Adrenal gland (tissue), 12 donors: ENCODE measurements around the gene TNFAIP8L3. TPM values are rescaled to one million over a fixed set of nuclear protein-coding genes. Genes with fewer than 3 reads are reported as not detected.

Experiments
- DNase-seq, 7 donors: peaks; one replicate each; pipeline ENCODE4 v3.0.0-alpha.2; 2019 to 2020
- H3K27ac ChIP-seq, 5 donors: fragments of 200-600 bp; sonication (generic) in 4 of 5; 1 replicate in 3 of 5; 2 replicates in 2 of 5; pipeline versions ENCODE4 v1.5.1 to v1.8.0; 2016 to 2020; ENCODE audit warnings: mild to moderate bottlenecking in 1 of 5
- H3K27me3 ChIP-seq: fragments of 200-600 bp; 2 replicates; pipeline ENCODE4 v1.8.0; 2021
- H3K36me3 ChIP-seq, 2 donors: fragments of 200-600 bp; replicated peaks in 1 of 2; 1 replicate in 1 of 2; 2 replicates in 1 of 2; pipeline versions ENCODE4 v1.5.1 to v1.8.0; 2018 to 2022
- H3K4me1 ChIP-seq, 2 donors: fragments of 200-600 bp; replicated peaks in 1 of 2; 1 replicate in 1 of 2; 2 replicates in 1 of 2; pipeline versions ENCODE4 v1.5.1 to v1.8.0; 2018 to 2021
- H3K4me3 ChIP-seq, 4 donors: fragments of 200-600 bp; sonication (generic) in 3 of 4; one replicate each; pipeline ENCODE4 v1.5.1; 2016 to 2018
- H3K9me3 ChIP-seq, 3 donors: fragments of 200-600 bp; sonication (generic) in 1 of 3; replicated peaks in 1 of 3; 1 replicate in 2 of 3; 2 replicates in 1 of 3; pipeline versions ENCODE4 v1.5.1 to v1.8.0; 2016 to 2021
- CTCF ChIP-seq, 6 experiments: fragments of 450-650 bp in 4 of 6; fragments of 200-600 bp in 2 of 6; sonication (generic) in 1 of 6; IDR thresholded peaks; 1 replicate in 5 of 6; 2 replicates in 1 of 6; pipeline versions ENCODE4 v1.5.1 to v1.8.0; 2016 to 2021; ENCODE audit warnings: antibody characterized with exemption in 6 of 6, mild to moderate bottlenecking in 2 of 6, moderate library complexity in 1 of 6
- POLR2A ChIP-seq, 2 donors: fragments of 450-650 bp; IDR thresholded peaks; one replicate each; pipeline ENCODE4 v1.6.1; 2017; ENCODE audit warnings: antibody characterized with exemption in 2 of 2, mild to moderate bottlenecking in 2 of 2, moderate library complexity in 1 of 2
- WGBS, 4 donors: extraction: QIAGEN DNeasy Blood & Tissue Kit in 2 of 4; methylation state at CpG; one replicate each; pipeline versions ENCODE4 v1.1.5 to v1.1.7; 2013 to 2017; 5-methylcytosine and 5-hydroxymethylcytosine counted together
- intact Hi-C, 2 donors: fragments of 100-400 bp; cut with DNase I; formaldehyde crosslinking; loops; one replicate each; pipeline versions ENCODE4 v1.14.1 to v1.15.0; 2022 to 2023
- polyA plus RNA-seq, 3 donors: library from polyadenylated mRNA; stranded (reverse); fragments of 200-250 nt in 2 of 3; fragments of 350-450 nt in 1 of 3; fragmentation: Illumina TruSeq in 1 of 3; extraction: RNeasy Lipid Tissue Mini Kit (QIAGEN cat#74804) in 1 of 3; gene quantifications; one replicate each; pipeline ENCODE4 v1.2.3, GENCODE V29; 2013 to 2014
- total RNA-seq, 9 donors: library from RNA; depleted of rRNA in 4 of 9; stranded (reverse); fragments of >200 nt in 4 of 9; fragments of 120-200 nt in 1 of 9; fragmentation: NEBNext Ultra II Directional in 1 of 9; extraction: Animal tissue kit (Norgen Biotek cat#: 25700) in 1 of 9; gene quantifications; one replicate each; pipeline versions ENCODE4 v1.1.0 to v1.2.4, GENCODE V29; 2013 to 2023
- donor health status: healthy with polysubstance abuse.
- donor health status: Bipolar disorder and iron deficiency.
- donor health status: DM: yes; HTN: yes; CAD: no.
- donor health status: DM: no; HTN: no; CAD: no.
- donor health status: DM: no; HTN: no; CAD: no.
- donor health status: DM: yes; HTN: yes; CAD: no.

Gene TNFAIP8L3
- total and polyA plus RNA-seq, 12 donors = 1.1 to 9.5 (median 3.7) TPM

GRCh38 chr15:51075826-51076523, 18.7 kb downstream of the TNFAIP8L3 start:
- Histone ChIP-seq H3K4me1 (peaks cover 4 to 10% of the 10 kb centered on the region in 2 donors), H3K36me3 (no peaks in the 10 kb centered on the region), H3K27ac (no peak overlapping the region), H3K9me3 (no peaks in the 10 kb centered on the region), H3K27me3 (no peaks in the 10 kb centered on the region), H3K4me3 (no peak overlapping the region)
- 81 to 89% (median 86%) methylated on average over 6 to 7 of the region's 7 CpGs for WGBS, 4 donors
- TF ChIP-seq CTCF (IDR thresholded peaks at IDR 0.05) (no peak), POLR2A (IDR thresholded peaks at IDR 0.05) (no peak)
- no peak for DNase-seq
- intact Hi-C loops = no loop called here

- peaks cover 4 to 10% of the 10 kb centered on the region in 2 donors for H3K4me1 ChIP-seq
- no peak for TF ChIP-seq CTCF (IDR thresholded peaks at IDR 0.05)
- no peak for TF ChIP-seq POLR2A (IDR thresholded peaks at IDR 0.05)
- H3K36me3 ChIP-seq = no peaks in the 10 kb centered on the region
- WGBS, 4 donors = 73 to 90% (median 76%) methylated on average over 5 of the region's 5 CpGs
- DNase-seq = no peak
- H3K4me3 ChIP-seq = no peak overlapping the region
- intact Hi-C loops = no loop called here
- H3K27me3 ChIP-seq = no peaks in the 10 kb centered on the region
- H3K27ac ChIP-seq = no peak overlapping the region
- H3K9me3 ChIP-seq = no peaks in the 10 kb centered on the region
These were observed 19.3 kb downstream of the TNFAIP8L3 start for GRCh38 chr15:51075364-51075763.

GRCh38 chr15:51074926-51075325, 19.8 kb downstream of the TNFAIP8L3 start:
- Histone ChIP-seq H3K27me3 (no peaks in the 10 kb centered on the region), H3K4me3 (no peak overlapping the region), H3K27ac (no peak overlapping the region), H3K4me1 (peaks cover 4 to 10% of the 10 kb centered on the region in 2 donors), H3K36me3 (no peaks in the 10 kb centered on the region), H3K9me3 (no peaks in the 10 kb centered on the region)
- no peak for DNase-seq
- 86 to 95% (median 94%) methylated on average over 5 of the region's 5 CpGs for WGBS, 4 donors
- TF ChIP-seq CTCF (IDR thresholded peaks at IDR 0.05) = no peak
- no peak for TF ChIP-seq POLR2A (IDR thresholded peaks at IDR 0.05)
- intact Hi-C loops = no loop called here

GRCh38 chr15:51071578-51071977, 23.1 kb downstream of the TNFAIP8L3 start:
- Histone ChIP-seq H3K9me3 (no peaks in the 10 kb centered on the region), H3K4me1 (peaks cover 0 to 2% of the 10 kb centered on the region in 2 donors), H3K27ac (no peak overlapping the region), H3K27me3 (no peaks in the 10 kb centered on the region), H3K36me3 (no peaks in the 10 kb centered on the region), H3K4me3 (no peak overlapping the region)
- intact Hi-C loops = no loop called here
- no peak for TF ChIP-seq POLR2A (IDR thresholded peaks at IDR 0.05)
- TF ChIP-seq CTCF (IDR thresholded peaks at IDR 0.05) = no peak
- 46 to 100% (median 52%) methylated on average over 1 of the region's 1 CpG for WGBS, 4 donors
- no peak for DNase-seq
